Measurements from ENCODE around the gene CEBPB. TPM values are rescaled to one million over a fixed set of nuclear protein-coding genes. Genes with fewer than 3 reads are reported as not detected.
A peak's percentile ranks its signal among the peaks of the same experiment; 100 is the strongest.

CEBPB gene
- total RNA-seq, 4 donors from 2014 or later: 202 to 524 (median 275) TPM

DNA sequence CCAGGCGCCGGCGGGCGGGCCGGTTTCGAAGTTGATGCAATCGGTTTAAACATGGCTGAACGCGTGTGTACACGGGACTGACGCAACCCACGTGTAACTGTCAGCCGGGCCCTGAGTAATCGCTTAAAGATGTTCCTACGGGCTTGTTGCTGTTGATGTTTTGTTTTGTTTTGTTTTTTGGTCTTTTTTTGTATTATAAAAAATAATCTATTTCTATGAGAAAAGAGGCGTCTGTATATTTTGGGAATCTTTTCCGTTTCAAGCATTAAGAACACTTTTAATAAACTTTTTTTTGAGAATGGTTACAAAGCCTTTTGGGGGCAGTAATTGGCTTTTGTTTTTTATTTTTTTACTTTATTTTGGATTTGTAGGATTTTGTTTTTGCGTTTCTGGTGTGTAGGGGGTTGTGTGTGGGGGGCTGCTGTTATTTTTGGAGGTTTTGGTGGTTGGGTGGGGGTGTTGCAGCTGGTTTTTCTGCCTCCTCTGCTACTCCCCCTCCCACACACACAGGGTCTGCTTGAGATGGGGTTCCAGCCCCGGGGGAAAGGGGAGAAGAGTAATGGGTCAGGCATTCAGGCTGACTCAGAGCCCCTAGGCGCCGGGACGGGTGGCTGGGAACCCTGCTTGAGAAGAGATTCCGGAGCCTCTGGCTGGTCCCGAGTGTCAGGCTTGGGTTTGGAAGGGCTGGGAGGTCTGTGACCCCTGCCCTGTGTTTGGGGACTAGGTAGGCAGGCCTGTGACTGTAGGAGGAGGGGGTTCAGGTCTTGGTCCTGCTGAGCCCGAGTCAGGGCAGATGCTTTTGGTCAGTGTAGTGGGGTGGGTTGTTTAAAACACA lies 2.0 kb downstream of the CEBPB start:
- Histone ChIP-seq H3K4me3 (peak overlapping the region; percentile 85 to 97 (median 90)), H3K4me1 (peaks cover 0 to 41% (median 8%) of the 10 kb centered on the region in 4 donors), H3K27ac (peak overlapping the region; percentile 97 to 100 (median 99)), H3K36me3 (peaks cover 2 to 35% (median 3%) of the 10 kb centered on the region in 3 donors), H3K27me3 (no peaks in the 10 kb centered on the region), H3K9me3 (no peaks in the 10 kb centered on the region)
- DNase-seq (ENCODE audit: low spot score in 2 of 2): peak; percentile 73 to 75
- TF ChIP-seq EP300 (IDR thresholded peaks at IDR 0.05): peak; percentile 17 to 88
- TF ChIP-seq, protein P1, sequence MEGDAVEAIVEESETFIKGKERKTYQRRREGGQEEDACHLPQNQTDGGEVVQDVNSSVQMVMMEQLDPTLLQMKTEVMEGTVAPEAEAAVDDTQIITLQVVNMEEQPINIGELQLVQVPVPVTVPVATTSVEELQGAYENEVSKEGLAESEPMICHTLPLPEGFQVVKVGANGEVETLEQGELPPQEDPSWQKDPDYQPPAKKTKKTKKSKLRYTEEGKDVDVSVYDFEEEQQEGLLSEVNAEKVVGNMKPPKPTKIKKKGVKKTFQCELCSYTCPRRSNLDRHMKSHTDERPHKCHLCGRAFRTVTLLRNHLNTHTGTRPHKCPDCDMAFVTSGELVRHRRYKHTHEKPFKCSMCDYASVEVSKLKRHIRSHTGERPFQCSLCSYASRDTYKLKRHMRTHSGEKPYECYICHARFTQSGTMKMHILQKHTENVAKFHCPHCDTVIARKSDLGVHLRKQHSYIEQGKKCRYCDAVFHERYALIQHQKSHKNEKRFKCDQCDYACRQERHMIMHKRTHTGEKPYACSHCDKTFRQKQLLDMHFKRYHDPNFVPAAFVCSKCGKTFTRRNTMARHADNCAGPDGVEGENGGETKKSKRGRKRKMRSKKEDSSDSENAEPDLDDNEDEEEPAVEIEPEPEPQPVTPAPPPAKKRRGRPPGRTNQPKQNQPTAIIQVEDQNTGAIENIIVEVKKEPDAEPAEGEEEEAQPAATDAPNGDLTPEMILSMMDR (IDR thresholded peaks at IDR 0.05): peak in 1 of 5 experiments; percentile 6
- peak in 1 of 2 donors; percentile 23 for TF ChIP-seq POLR2A (IDR thresholded peaks at IDR 0.05)
- 3 to 5% methylated on average over 25 of the region's 25 CpGs for WGBS, 2 donors

DNA sequence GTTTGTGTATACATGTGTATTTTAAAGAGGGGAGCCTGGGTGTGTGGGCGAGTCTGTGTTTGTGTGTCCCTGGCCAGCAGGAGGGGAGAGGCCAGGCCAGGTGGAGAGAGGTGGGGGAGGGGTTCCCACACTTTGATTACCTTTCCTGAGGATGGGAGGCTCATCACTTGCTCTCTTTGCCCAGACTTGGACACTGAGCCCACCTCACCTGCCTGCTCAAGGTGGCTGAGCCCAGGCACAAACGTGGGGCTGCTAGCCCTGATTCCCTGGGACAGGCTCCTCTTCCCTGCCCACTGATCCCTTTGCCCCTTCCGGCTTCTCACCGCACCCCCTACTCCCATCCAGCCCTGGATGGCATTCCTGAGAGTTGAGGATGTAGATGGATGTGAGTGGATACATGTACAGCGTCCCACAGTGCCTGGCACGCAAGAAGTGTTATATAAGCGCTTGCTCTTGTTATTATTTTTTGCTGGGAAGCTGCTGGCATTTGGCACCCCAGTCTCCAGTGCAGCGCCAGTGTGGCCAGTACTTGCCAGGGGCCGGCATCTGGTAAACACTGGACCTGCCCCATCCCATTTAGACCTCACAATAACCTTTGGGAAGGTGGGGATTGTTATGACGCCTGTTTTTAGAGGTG lies 2.7 kb downstream of the CEBPB start:
- H3K4me3 ChIP-seq: peak overlapping the region; percentile 85 to 97 (median 90)

DNA sequence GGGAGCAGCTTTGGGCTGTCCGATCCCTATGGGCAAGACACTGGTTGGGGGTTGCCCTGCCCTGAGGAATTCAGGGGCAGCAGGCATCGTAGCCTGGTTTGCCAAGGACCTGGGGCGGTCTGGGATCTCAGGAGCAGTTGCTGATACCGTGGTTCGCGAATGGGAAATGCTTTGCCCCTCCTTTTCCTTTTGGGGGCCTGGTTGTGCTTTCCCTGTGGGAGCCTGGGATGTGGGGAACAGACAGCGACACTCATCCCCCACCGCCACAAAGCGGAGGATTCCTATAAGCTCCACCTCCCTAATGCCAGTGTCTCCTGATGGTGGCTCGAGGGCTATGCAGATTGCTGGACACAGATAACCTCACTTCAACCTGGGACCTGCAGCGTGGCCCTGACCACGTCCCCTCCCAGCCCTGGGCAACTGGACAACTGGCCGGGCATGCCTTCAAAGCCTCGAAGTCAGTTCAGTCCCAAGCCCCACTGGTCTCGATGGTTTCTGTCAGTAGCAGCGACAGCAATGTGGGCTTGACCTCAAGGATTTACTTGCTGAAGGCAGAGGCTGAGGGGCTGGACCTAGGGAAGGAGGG lies 3.3 kb downstream of the CEBPB start:
- H3K9me3 ChIP-seq: no peaks in the 10 kb centered on the region
- 50 to 52% methylated on average over 2 to 16 of the region's 16 CpGs for WGBS, 2 donors
- TF ChIP-seq EP300 (IDR thresholded peaks at IDR 0.05) (peak in 1 of 2 donors; percentile 52), POLR2A (IDR thresholded peaks at IDR 0.05) (no peak)
- DNase-seq (ENCODE audit: low spot score in 2 of 2): peak in 1 of 2 donors; percentile 48
- peak overlapping the region; percentile 97 to 100 (median 99) for H3K27ac ChIP-seq
- H3K4me3 ChIP-seq: peak overlapping the region; percentile 85 to 97 (median 90)
- H3K36me3 ChIP-seq: peaks cover 2 to 36% (median 3%) of the 10 kb centered on the region in 3 donors
- no peaks in the 10 kb centered on the region for H3K27me3 ChIP-seq
- peaks cover 0 to 44% (median 8%) of the 10 kb centered on the region in 4 donors for H3K4me1 ChIP-seq

More for the DNA sequence above, 2.7 kb downstream of the CEBPB start:
- H3K36me3 ChIP-seq: peaks cover 2 to 35% (median 3%) of the 10 kb centered on the region in 3 donors
- TF ChIP-seq POLR2A (IDR thresholded peaks at IDR 0.05) (peak in 1 of 2 donors; percentile 11), EP300 (IDR thresholded peaks at IDR 0.05) (peak in 1 of 2 donors; percentile 23)
- TF ChIP-seq, protein P1 (IDR thresholded peaks at IDR 0.05): no peak
- no peaks in the 10 kb centered on the region for H3K9me3 ChIP-seq
- H3K4me1 ChIP-seq: peaks cover 0 to 42% (median 8%) of the 10 kb centered on the region in 4 donors
- peak in 1 of 2 donors; percentile 45 for DNase-seq (ENCODE audit: low spot score in 2 of 2)
- WGBS, 2 donors: 22 to 56% methylated on average over 9 to 10 of the region's 10 CpGs
- H3K27me3 ChIP-seq: no peaks in the 10 kb centered on the region
- peak overlapping the region; percentile 97 to 100 (median 99) for H3K27ac ChIP-seq

DNA sequence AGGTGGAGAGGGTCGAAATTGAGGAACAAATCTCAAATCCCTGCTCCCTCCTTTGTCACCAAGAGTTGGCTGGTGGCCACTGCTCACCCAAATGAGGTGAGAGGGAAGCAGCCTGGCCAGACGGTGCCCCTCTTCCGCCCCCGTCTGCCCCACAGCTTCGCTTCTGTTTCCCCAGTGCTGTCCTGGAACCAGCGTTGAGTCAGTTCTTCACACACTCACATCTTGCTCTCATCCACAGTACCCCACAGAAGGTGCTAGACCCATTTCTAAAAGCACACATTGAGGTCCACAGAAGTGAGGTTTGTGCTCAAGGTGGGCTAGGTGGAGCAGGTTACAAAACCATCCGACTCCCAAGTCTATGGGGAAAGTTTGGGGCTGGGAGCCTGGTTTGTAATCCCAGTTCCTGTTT lies 3.8 kb downstream of the CEBPB start:
- no peaks in the 10 kb centered on the region for H3K27me3 ChIP-seq
- peak in 1 of 2 donors; percentile 5 for TF ChIP-seq EP300 (IDR thresholded peaks at IDR 0.05)
- TF ChIP-seq, protein P1 (IDR thresholded peaks at IDR 0.05): no peak
- no peak for TF ChIP-seq POLR2A (IDR thresholded peaks at IDR 0.05)
- no peaks in the 10 kb centered on the region for H3K9me3 ChIP-seq
- 67% methylated on average over 7 of the region's 7 CpGs for WGBS, 2 donors
- H3K4me3 ChIP-seq: peak overlapping the region; percentile 85 to 97 (median 90)
- DNase-seq (ENCODE audit: low spot score in 2 of 2): no peak
- peak overlapping the region; percentile 97 to 100 (median 99) for H3K27ac ChIP-seq
- peaks cover 0 to 44% (median 8%) of the 10 kb centered on the region in 4 donors for H3K4me1 ChIP-seq
- peaks cover 2 to 41% (median 3%) of the 10 kb centered on the region in 3 donors for H3K36me3 ChIP-seq

DNA sequence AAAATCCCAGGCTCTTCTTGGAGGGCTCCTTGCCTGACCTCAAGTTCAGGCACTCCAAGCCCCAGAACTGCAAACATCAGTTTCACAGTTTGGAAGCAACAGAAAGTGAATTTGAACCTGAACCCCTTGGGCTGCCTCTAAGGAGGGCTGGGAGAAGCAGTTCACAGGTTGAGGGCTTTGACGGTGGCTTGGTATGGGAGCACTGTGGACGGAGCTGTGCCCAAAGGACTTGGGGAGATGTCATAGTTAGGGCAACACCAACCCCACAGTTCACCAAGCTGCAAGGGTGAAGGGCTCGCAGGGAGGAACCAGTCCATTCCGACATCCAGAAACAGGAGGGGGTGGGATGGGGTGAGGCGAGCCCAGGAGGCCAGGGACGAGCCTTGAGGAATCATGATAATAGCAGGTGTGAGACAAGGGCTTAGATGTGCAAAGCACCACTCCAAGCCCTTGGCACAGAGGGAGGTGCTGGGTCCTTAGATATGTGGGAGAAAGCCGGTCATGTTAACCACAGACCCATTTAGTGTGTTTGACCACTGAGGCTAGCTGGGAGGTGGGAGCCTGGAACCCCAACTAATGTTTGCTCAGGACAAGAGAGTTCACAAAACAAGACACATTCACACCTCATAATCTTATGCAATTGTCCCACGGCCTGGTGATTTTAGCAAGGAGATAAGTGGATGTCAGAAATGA lies 4.3 kb downstream of the CEBPB start:
- Histone ChIP-seq H3K9me3 (peaks cover 0 to 5% (median 0%) of the 10 kb centered on the region in 4 donors), H3K27me3 (no peaks in the 10 kb centered on the region), H3K4me3 (peak overlapping the region in 3 of 4 donors; percentile 85 to 91 (median 89)), H3K36me3 (peaks cover 2 to 46% (median 3%) of the 10 kb centered on the region in 3 donors), H3K27ac (peak overlapping the region; percentile 97 to 100 (median 99)), H3K4me1 (peaks cover 0 to 38% (median 8%) of the 10 kb centered on the region in 4 donors)
- 78 to 80% methylated on average over 7 to 8 of the region's 8 CpGs for WGBS, 2 donors
- TF ChIP-seq EP300 (IDR thresholded peaks at IDR 0.05): peak in 1 of 2 donors; percentile 8
- no peak for TF ChIP-seq POLR2A (IDR thresholded peaks at IDR 0.05)
- DNase-seq (ENCODE audit: low spot score in 2 of 2): peak in 1 of 2 donors; percentile 41

Data from tibial nerve (tissue), 4 donors.